ENCODE results near the gene HOGA1.
"Not testable (repeated sequence)": the region's sequence is repeated elsewhere in the genome, so short reads cannot be mapped to it uniquely, and the experiment has no call there.

DNA sequence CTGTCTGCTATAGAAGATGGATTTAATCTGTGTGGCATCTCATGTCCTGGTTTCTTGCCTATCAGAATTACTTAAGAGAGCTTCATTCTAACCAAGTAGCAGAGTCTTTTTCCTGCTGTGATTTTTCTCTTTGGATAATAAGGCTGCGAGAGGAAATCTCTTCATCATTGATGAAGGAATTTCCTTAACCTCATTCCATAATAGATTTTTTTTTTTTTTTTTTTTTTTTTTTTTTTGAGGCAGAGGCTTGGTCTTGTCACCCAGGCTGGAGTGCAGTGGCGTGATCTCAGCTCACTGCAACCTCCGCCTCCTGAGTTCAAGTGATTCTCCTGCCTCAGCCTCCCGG, 65.2 kb downstream of the HOGA1 start:
- not testable (repeated sequence) for TF ChIP-seq ZNF274 (IDR thresholded peaks at IDR 0.05; ENCODE audit: low read depth, low read length); YY1 (IDR thresholded peaks at IDR 0.05; ENCODE audit: insufficient read depth, insufficient read length); SUZ12 (IDR thresholded peaks at IDR 0.05; ENCODE audit: extremely low read depth, insufficient read depth, insufficient read length)

All from NT2/D1 (cell line).